ENCODE measurements around the gene MGAM2.

MGAM2 gene

DNA sequence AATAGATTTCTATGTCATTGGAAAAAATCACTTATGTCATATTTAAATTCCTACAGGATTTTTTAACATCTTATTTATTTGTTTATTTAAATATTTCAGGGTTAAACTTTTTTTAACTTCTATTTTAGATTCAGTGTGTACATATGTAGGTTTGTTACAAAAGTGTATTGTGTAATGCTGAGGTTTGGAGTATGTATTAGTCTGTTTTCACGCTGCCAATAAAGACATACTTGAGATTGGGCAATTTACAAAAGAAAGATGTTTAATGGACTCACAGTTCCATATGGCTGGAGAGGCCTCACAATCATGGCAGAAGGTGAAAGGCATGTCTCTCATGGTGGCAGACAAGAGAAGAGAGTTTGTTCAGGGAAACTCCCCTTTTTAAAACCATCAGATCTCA lies 65.4 kb downstream of the MGAM2 start:
- DNase-seq (ENCODE audit: low read depth), result no peak

DNA sequence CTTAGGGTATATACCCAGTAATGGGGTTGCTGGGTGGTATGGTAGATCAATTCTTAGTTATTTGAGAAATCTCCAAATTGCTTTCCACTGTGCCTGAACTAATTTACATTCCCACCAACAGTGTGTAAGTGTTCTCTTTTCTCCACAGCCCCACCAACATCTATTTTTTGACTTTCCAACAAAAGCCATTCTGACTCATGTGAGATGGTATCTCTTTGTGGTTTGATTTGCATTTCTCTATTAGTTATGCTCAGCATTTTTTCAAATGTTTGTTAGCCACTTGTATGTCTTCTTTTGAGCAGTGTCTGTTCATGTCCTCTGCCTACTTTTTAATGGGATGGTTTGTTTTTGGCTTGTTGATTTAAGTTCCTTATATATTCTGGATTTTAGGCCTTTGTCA lies 66.4 kb downstream of the MGAM2 start:
- no peak for DNase-seq (ENCODE audit: low read depth)

DNA sequence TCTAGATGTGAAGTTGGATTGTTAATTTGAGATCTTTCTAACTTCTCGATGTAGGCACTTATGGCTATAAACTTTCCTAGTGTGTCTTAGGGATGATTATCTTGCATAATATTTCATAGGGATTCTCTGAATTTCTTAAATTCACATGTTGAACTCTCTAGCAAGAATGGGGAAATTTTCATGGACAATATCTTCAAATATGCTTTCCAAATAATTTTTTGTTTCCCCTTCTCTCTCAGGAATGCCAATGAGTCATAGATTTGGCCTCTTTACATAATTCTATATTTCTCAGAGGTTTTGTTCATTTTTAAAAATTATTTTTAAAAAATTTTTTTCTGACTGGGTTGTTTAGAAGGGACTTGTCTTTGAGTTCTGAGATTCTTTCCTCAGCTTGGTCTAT lies 68.9 kb downstream of the MGAM2 start:
- no peak for DNase-seq (ENCODE audit: low read depth)

DNA sequence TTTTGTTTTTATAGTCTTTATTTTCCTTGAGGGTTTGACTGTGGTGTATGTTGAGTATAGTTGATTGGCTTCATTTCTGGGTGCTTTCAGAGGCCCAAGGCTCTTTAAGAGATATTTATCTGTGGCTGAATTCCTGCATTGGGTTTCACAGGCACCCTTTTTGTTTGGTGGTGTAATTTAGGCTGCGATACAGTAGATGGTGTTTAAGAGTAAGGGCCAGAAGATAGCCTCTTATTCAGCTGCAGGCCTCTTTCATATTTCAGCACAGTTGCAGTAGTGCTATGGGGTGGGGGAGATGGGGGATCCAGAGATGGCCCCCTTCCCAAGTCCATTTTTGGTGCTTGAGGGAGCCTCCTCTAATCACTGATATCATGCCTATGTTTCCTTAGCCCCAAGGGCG lies 69.7 kb downstream of the MGAM2 start:
- DNase-seq (ENCODE audit: low read depth), result no peak

DNA sequence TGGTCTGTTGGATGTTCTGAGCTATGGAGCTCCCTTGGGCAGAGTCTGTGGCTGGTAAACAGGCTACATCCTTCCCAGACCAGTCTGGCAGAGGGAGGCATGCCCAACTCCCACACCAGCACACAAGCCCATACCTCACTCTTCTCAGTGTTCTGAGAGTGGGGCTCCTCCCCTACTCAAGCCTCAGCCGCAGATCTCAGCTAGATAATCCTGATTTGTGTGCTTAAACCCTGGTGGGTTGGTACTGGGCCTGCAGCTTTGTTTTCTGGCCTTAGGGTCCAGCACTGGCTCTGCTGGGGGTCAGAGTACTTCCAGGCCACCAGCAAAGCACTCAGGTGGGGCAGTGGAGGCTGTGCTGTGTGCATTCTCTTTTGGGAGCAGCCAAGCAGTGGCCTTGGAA lies 70.4 kb downstream of the MGAM2 start:
- DNase-seq (ENCODE audit: low read depth), result no peak

DNA sequence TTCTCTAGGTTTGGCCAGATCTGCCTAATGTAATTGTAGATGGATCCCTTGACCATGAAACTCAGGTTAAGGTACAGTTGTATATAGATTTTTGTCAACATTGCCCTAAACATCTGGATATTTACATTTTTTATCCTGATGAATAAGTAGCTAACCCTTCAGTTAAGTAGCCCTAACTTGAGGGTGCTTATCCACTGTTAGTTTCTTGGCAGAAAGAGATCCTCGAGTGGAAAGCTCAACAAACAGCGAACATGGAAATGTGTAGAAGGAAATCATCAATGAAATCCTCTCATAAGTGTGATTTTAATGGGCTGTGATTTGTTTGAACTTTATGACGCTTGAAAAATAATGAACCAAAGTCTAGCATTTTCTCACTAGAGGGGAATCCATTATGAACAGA lies 73.6 kb downstream of the MGAM2 start:
- no peak for DNase-seq (ENCODE audit: low read depth)

DNA sequence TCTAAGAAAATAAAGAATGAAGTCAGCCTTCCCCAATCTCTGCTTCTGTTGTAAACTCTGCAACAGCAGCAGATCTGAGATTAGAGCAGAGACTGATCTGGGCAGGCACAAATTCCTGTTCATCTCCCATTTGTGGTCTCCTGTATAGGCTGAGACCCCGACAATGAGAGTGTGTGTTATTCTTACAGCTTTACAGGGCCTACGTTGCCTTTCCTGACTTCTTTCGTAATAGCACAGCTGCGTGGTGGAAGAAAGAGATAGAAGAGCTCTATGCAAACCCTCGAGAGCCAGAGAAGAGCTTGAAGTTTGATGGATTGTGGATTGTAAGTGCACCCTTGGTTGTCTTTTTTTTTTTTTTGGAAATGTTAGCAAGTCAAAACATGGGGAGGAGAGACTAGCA lies 74.3 kb downstream of the MGAM2 start:
- DNase-seq (ENCODE audit: low read depth), result no peak

DNA sequence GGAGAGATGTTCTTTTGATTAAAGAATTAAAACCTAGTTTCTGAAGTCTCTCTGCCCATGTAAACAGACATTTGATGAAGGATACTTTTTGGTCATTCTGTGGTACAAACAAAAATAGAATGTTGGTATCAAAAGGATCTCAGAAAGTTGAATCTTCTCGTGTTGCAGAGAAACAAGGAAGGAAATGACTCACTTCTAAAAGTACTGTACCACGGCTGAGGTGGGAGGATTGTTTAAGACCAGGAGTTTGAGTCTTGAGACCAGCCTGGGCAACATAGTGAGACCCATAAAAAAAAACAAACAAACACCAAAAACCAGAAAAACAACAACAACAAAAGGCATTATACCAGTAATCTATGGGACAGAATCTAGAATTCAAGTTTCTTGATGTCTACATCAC lies 76.6 kb downstream of the MGAM2 start:
- DNase-seq (ENCODE audit: low read depth), result no peak

DNA sequence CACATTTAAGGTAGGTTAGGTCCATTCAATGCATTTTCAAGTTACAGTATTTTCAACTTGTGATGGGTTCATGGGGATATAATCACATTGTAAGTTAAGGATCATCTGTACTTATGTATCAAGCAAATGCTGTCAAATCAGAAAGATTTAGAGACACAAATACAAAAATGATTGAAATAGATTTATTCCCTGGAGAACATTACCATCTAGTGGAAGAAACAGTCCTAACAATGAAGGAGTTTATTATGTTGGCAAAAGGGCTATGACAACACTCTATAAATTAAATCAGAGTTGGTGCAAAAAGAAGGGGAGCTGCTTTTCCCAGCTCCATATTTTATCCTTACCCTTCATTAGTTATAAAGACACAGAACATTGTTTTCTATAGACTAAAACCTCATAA lies 77.3 kb downstream of the MGAM2 start:
- DNase-seq (ENCODE audit: low read depth), result no peak

DNA sequence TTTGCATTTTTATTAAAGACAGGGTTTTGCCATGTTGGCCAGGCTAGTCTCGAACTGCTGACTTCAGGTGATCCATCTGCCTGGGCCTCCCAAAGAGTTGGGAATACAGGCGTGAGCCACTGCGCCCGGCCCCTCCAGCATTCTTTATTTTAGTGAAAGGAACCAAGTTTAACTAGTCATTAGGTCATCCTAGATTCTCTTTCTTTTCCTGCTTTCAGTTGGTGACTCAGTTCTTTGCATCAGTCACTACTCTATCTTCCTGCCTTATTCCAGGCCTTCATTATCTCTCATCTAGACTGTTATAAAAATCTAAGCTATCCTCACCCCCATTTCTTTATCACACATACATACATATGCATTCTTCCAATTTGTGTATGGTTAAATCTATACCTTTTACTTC lies 82.7 kb downstream of the MGAM2 start:
- DNase-seq (ENCODE audit: low read depth), result no peak

DNA sequence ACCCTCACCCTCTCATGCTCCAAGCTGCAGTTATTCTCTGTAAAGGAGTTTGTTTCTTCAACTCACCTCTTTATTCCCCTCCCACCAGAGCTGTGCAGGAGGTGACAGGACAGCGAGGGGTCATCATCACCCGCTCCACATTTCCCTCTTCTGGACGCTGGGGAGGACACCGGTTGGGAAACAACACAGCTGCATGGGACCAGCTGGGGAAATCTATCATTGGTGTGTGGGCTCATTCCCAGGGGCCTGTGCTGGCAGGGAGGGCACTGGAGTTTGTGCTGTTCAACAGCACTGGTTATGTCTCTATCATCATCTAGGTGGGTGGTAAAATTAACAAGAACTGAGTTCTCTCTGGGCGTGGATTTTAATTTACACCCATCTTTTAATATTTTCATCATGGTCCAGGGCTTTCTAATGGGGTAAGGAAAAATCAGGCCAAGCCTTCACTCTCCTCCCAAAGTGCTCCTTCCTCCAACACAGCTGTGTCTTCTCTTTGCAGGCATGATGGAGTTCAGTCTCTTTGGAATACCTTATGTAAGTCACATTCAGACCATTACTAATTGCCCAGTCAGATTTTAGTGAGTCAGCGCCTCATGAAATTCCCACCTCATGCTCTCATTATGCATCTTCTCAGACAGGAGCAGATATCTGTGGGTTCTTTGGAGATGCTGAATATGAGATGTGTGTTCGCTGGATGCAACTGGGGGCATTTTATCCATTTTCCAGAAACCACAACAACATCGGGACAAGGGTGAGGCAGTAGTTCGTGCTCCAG lies 84.7 kb downstream of the MGAM2 start:
- no peak for DNase-seq (ENCODE audit: low read depth)

DNA sequence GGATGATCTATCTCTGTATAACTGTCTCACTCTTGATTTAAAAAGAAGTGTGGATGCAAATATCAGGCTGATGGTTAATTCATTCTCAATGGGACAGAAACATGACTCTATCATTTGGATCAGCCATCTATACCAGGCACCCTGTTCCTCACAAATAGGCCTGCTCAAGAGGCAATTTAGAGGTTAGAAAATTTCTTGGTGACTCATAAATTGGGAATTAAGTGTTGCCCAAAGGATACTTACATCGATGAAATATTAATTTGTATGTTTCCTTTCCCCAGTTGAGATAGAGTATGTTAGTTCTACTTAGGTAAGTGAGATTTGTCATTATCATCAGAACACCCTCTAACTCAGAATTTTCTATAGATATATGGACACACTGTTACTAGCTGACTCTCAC lies 88.7 kb downstream of the MGAM2 start:
- DNase-seq (ENCODE audit: low read depth), result no peak

DNA sequence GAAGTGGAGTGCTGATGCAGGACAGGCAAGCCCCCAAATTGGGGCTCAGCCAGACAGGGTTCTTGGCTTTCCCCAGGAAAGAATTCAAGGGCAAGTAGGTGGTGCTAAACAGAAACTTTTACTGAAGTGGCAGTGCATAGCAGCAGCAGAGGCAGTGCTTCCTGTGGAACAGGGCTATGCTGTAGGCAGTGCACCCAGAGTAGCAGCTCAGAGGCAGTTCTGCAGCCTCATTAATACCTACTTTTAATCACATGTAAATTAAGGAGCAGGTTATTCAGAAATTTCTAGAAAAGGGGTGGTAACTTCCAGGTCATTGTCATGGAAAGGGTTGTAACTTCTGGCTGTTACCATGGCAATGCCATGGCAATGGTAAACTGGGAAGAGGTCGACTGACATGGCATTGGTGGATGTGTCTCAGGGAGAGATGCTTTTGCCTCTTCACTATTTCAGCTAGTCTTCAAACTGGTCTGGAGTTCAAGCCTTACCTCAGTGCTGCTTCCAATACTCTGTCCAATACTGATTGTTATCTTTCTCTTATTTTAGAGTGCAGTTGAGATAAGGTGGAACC lies 117.1 kb downstream of the MGAM2 start:
- no peak for DNase-seq (ENCODE audit: low read depth)

DNA sequence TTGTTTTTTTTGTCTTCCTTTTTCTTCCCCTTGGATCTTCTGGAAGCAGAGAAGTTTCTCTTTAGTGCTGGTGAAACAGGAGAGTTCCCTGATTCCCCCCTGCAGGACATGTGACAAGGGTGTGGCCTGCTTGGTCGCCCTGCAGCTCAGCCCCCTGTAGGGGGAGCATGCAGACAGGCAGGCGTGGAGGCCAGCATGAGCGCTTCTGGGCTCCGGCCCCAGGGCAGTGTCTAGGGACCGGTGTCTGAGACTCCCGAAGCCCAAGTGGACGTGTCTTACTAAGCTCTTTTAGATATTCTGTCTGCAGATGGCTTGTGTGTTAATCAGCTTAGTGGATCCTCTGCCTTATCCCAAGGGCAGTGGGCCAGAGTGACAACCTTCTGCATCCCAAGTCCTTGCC lies 120.2 kb downstream of the MGAM2 start:
- no peak for DNase-seq (ENCODE audit: low read depth)

DNA sequence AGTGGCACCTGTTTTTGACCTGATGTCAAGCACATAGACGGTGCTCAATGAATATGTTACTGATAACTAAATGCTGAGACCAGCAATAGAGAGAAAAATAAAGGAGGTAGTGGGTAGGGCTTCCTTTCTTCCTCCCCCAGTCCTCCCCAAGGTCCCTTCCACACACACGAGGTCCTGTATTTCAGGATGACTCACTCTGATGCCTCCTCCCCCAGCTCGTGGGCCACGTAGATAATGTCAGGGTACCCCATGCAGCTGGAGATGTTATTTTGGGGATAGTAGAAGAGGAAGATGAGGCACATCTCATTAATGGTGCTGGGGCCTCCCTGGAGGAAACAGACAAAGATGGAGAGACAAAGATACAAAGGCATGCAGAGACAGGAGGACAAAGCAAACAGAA lies 129.0 kb downstream of the MGAM2 start:
- DNase-seq (ENCODE audit: low read depth), result no peak

DNA sequence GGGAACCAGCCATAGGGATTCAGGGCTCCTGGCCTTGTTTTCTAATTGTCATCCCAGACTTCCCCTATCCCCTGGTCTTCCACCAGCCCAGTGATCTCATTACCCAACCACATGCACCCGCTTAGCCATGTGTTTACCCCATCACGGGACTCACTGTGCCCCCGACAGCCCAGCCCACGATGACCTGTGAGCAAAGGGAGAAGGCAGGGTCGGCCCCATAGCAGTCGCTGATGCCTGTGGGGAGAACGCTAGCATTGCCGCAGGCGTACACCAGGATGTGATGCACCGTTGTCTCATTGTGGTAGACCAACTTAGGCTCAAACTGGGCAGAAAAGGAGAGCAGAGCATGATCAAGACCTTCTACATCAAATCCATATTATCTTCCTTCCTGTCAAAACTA lies 132.3 kb downstream of the MGAM2 start:
- DNase-seq (ENCODE audit: low read depth), result no peak

DNA sequence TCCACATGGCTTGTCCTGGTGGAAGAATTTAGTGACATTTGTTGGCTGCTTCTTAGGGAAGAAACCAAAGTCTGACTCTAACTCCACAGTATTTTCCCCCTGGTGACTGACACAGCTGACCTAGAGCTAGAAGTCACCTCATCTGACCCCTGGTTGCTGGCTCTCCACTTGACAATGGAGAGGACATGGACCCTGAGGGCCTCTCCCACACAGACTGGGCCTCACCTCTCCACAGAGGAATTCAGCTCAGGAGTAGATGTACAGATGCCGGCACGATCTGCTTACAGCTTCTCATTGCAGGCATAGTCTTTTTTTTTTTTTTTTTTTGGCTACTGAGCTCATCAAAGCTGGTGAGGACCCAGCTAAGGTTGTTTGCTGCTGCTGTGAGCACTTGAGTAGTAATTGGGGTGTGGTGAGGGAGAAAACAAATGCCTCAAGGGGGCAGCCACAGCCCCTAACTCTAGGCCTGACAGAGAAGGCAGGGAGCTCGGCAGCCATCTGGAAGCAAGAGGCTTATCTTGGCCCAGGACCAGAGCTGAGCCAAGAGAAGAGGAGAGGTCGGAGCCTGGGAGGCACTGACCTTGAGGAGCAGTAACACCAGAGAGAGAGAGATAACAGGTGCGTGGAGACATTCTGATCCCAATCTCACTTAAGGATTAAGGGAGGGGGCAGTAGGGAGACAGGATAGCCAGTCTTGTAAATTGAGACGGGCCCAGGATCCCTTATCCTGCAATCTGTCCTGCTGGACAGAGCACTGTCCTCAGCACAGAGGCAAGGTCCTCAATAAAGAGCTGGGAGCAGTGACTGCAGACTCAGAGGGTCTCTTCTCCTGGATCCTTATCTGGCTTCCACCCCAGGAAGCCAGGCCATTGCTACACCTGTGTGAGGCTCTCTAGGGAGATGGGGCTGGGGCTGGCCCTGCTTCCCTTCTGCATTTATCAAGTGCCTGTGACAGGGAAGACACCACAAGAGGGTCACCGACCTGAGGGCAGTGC lies 136.9 kb downstream of the MGAM2 start:
- DNase-seq (ENCODE audit: low read depth), result no peak

DNA sequence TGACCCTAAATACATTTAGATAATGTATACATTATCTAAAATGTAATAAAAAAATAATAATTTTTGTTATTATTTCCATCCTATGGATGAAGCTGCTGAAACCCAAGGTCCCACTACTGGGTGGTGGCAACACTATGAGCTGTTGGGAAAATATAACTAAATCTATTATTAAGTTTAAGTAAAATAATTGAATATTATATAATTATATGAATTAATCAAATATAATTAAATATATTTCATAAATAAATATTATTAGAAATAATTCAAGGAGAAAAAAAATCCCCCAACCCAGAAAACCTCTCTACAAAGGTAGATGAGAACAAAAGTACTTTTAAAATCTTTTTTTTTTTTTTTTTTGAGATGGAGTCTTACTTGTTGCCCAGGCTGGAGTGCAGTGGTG lies 138.4 kb downstream of the MGAM2 start:
- DNase-seq (ENCODE audit: low read depth), result no peak

DNA sequence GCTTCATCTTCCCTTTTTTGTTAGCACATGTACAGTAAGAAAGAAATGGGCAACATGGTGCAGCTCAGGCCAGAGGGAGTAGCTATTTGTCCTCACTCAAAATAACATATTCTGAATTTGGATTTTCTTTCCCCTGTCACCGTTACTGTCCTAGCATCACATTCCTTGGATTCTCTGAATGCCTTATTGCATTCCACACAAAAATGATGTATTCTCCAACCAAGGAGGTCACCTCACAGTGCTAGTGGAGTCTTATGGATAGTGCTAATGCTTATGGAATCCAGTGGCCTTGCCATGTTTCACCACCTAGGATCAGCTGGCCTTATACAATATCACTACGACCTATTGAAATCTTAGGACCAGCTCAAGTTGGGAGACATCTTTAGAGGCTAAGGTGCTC lies 139.2 kb downstream of the MGAM2 start:
- DNase-seq (ENCODE audit: low read depth), result no peak

DNA sequence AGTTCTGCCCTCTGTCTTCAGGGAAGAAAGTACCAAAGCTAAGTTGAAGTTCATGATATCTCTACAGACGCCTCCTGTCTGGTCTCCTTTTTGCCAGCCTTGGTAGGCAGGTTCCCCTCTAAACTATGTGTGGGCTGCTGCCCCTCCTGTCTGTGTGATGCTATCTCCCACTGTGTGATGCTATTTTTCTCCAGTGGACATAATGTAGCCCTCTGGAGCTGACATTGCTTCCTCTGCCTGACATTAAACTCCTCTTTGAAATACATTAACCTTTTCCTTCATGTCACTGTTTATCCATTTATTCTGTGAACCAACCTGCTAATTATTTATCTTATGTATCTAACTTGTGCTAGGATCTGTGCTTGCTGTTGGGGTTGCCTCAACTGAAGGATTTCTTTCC lies 146.4 kb downstream of the MGAM2 start, which contains the start of gene PRSS58:
TSS of gene PRSS58 (minus strand) at position 101 of the 400 bp plus-strand sequence. CDS start 351 bp downstream, outside the sequence.
- DNase-seq (ENCODE audit: low read depth), result no peak

DNA sequence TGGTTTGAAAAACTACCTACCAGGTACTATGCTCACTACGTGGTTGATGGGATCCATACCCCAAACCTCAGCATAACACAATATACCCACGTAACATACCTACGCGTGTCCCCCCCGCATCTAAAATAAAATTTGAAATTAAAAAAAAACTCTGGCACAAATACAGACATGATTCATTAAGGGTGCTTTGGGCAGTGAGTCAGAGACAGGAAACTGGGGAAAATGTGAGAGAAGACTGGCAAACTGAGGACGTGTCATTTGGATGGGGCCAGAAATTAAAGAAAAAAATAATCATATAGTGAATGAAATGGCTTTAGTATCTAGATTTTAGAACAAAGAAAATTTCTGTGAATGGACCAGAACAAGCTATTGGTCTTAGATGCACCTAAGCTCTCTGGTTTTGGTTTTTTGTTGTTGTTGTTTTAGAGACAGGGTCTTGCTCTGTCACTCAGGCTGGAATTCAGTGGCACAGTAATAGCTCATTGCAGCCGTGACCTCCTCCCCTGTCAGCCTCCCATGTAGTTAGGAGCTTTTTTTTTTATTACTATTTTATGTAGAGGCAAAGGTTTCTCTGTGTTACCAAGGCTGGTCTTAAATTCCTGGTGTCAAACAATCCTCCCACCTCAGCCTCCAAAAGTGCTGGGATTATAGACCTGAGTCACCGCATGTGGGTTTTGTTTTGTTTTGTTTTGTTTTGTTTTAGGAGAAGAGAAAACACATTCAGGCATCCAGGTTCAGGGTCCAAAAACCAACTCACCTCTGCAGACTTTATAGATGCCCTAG lies 152.3 kb downstream of the MGAM2 start:
- no peak for DNase-seq (ENCODE audit: low read depth)
